ENCODE results near the gene SFXN1.
"Not testable (repeated sequence)": the region's sequence is repeated elsewhere in the genome, so short reads cannot be mapped to it uniquely, and the experiment has no call there.

The SFXN1 gene

GRCh38 chr5:175501759-175502158, 23.4 kb downstream of the SFXN1 start:
- no peak for DNase-seq

DNA sequence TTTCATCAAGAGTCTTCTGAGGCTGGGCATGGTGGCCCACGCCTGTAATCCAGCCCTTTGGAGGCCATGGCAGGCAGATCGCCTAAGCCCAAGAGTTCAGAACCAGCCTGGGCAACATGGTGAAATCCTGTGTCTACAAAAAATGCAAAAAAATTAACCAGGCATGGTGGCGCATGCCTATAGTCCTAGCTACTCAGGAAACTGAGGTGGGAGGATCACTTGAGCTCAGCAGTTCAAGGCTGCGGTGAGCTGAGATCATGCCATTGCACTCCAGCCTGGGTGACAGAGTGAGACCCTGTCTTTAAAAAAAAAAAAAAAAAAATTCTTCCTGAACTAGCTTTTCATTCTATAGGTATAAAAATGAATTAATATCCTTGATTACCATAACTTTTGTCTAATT, 29.3 kb downstream of the SFXN1 start:
- DNase-seq = not testable (repeated sequence)

GRCh38 chr5:175508896-175509295, 30.5 kb downstream of the SFXN1 start:
- DNase-seq = no peak

- DNase-seq = no peak
These were observed 34.9 kb downstream of the SFXN1 start for GRCh38 chr5:175513297-175513696.

- DNase-seq = no peak
These were observed 35.4 kb downstream of the SFXN1 start for GRCh38 chr5:175513726-175514125.

GRCh38 chr5:175516933-175517823, 38.8 kb downstream of the SFXN1 start:
- no peak for DNase-seq

DNA sequence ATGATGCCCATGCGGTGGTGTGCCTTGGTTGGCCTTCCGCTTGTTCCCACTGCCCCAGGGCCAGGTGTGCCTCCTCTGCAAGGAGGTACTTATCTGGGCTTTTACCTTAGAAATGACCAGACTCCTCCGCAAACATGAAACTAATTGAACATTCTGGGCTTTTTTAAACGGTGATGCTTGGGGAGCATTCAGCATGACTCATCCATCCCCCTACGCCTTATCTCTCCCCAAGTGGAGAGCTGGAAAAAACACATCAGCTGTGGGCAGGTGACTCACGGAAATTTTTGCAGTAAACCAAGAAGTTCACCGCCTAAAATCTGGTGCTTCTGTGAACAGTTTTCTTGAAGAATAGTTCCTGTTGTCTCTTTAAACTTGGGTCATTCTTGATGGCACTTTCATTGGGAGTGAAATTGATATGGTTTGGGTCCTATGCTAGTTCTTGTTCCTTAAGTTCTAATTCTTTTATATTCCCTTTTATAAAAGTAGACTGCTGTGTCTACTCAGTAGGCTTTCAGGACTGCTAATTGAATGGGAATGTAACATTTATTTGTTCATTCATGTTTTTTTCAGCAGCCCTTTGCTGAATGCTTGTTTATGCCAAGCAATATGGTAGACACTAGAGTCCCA, 39.6 kb downstream of the SFXN1 start:
- peak; percentile 76 for DNase-seq

GRCh38 chr5:175519006-175519405, 40.6 kb downstream of the SFXN1 start:
- no peak for DNase-seq

DNA sequence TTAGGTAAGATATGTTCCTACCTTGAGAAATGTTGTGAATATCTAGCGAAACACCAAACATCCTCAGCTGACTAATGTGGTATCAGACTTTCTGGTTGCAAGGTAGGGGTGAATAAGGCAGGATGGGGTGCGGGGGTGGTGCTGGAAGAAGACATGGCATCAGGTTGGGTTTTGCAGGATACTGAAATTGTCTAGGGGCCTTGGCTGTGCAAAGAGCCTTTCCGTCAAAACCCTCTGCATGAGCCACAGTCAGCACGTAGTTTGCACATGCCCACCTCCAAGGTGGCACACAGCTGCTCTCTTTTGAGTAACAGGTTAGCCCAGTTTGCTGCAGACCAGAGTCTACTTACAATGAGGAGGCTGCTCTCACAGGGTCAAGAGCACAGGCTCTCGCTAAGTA, 42.0 kb downstream of the SFXN1 start:
- no peak for DNase-seq

- DNase-seq = no peak
These were observed 42.5 kb downstream of the SFXN1 start for GRCh38 chr5:175520873-175521272.

DNA sequence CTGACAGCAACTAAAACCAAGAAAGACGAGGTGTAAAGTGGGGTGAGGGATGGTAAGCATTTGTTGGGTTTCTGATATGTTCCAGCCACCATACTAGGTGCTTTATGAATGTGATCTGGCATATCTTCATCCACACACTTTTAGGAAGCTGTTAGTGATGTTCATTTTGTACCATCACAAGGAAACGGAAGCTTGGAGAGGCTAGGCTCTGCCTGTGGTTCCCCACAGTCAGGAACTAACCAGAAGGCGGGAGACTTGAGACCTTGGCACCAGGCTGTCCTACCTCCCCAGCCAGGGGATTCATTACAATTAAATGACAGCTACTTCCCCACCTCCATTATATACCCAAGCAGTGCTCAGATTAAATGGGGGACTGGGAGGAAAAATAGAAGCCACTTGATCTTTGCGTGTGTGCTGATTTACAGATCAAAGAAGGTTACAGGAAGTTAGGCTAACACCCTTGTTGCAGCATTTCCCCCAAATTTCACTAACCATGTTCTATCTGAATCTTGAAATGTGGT, 43.0 kb downstream of the SFXN1 start:
- DNase-seq = no peak

DNA sequence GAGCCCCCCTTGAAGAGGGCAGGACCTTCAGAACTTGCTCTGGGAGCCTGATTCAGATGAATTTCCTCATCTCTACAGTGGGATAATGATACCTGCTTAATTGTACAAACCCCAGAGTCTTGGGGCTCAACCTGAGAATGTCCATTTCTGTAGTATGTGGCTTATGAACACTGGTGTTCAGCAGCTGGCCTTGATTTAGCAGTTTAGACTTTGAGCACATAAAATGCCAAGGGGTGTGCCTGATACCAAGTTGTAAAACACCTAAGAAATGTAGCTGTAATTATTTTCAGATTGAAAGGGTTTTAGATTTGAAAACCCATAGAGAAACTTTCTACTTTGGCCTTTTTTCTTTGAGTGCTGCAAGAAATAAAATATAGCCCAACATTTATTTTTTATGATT, 44.9 kb downstream of the SFXN1 start:
- DNase-seq = no peak

- no peak for DNase-seq
These were observed 45.9 kb downstream of the SFXN1 start for GRCh38 chr5:175524211-175524610.

DNA sequence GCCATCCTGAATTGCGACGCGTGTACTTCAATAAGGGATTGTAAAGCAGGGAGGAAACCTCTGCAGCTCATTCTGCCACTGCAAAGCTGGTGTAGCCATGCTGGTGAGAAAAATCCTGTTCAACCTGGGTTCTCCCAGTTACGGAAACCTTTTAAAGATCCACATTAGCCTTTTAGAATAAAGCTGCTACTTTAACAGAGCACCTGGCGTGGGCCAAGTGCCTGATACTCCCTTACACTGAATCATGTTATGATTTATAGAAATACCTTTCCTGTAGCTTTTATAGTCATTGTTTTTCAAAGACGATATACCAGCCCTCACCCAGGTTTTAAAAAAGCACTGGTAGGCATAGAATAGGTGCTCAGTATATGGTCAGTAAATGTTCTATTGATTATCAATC, 48.3 kb downstream of the SFXN1 start:
- DNase-seq = no peak

DNA sequence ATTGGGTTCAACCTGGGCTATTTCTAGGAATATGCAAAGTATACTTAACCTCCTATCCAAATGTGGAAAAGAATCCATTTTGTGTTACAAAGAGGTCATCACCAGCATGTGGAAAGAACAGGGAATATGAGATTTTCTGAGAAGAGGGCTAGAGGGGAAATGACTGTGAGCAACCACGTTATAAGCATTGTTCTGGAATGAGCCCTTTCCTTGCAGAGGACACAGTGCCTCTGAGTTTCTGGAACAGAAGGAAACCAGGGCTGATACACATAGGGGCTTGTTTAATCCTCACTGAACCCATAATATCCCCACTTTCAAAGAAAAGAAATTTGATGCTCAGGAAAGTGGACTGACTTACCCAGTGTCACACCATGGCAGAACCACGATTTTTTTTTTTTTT, 53.0 kb downstream of the SFXN1 start:
- DNase-seq = no peak

- DNase-seq = peak; percentile 75
These were observed 55.9 kb downstream of the SFXN1 start for GRCh38 chr5:175534070-175534932.

- not testable (repeated sequence) for DNase-seq
These were observed 57.0 kb downstream of the SFXN1 start for GRCh38 chr5:175535331-175535730.

- DNase-seq = no peak
These were observed 57.4 kb downstream of the SFXN1 start for GRCh38 chr5:175535796-175536195.

- DNase-seq = no peak
These were observed 60.2 kb downstream of the SFXN1 start for GRCh38 chr5:175538576-175538975.

- no peak for DNase-seq
These were observed 61.6 kb downstream of the SFXN1 start for GRCh38 chr5:175539936-175540335.

- no peak for DNase-seq
These were observed 62.9 kb downstream of the SFXN1 start for GRCh38 chr5:175541264-175541663.

GRCh38 chr5:175542232-175542965, 64.0 kb downstream of the SFXN1 start:
- no peak for DNase-seq

GRCh38 chr5:175542966-175543235, 64.5 kb downstream of the SFXN1 start:
- DNase-seq = no peak
